ENCODE measurements around the gene SLC6A7.

Gene SLC6A7

GRCh38 chr5:150162142-150162513, 27.7 kb upstream of the SLC6A7 start:
- no peak for TF ChIP-seq CTCF (conservative IDR thresholded peaks at IDR 0.05)
- peak overlapping the region; percentile 27; the same call in 1 of the 2 replicates for H3K27ac ChIP-seq

GRCh38 chr5:150163035-150163434, 26.8 kb upstream of the SLC6A7 start:
- no peak overlapping the region for H3K27ac ChIP-seq
- no peak for TF ChIP-seq CTCF (conservative IDR thresholded peaks at IDR 0.05)

- TF ChIP-seq CTCF (conservative IDR thresholded peaks at IDR 0.05), result no peak
- no peak overlapping the region for H3K27ac ChIP-seq
Observed at GRCh38 chr5:150163547-150164059, 26.3 kb upstream of the SLC6A7 start.

GRCh38 chr5:150164211-150164980, 25.5 kb upstream of the SLC6A7 start:
- no peak overlapping the region for H3K27ac ChIP-seq
- TF ChIP-seq CTCF (conservative IDR thresholded peaks at IDR 0.05), result no peak

GRCh38 chr5:150166037-150166649, 23.7 kb upstream of the SLC6A7 start:
- TF ChIP-seq CTCF (conservative IDR thresholded peaks at IDR 0.05), result no peak

GRCh38 chr5:150166650-150167511, 23.0 kb upstream of the SLC6A7 start, which contains the start of gene CDX1:
TSS of gene CDX1 (plus strand) at chr5:150166778. CDS start at chr5:150166877, 99 bp downstream.
- TF ChIP-seq CTCF (conservative IDR thresholded peaks at IDR 0.05), result no peak
- H3K27ac ChIP-seq, result no peak within 1 kb of the TSS

More at GRCh38 chr5:150166037-150166649, 23.7 kb upstream of the SLC6A7 start:
- no peak overlapping the region for H3K27ac ChIP-seq

- H3K27ac ChIP-seq, result no peak overlapping the region
- TF ChIP-seq CTCF (conservative IDR thresholded peaks at IDR 0.05), result no peak
Observed at GRCh38 chr5:150167512-150167850, 22.4 kb upstream of the SLC6A7 start.
